ENCODE measurements around the gene PHF3.

Gene PHF3

GRCh38 chr6:63635588-63636517 lies at the start of gene PHF3:
PHF3 (plus strand) TSS chr6:63635802; CDS start chr6:63646552, 10,750 bp downstream.
- DNase-seq = peak; percentile 93

GRCh38 chr6:63589952-63590411 lies 45.6 kb upstream of the PHF3 start:
- DNase-seq = no peak

GRCh38 chr6:63592886-63593285 lies 42.7 kb upstream of the PHF3 start:
- no peak for DNase-seq

- DNase-seq = no peak
Measured at GRCh38 chr6:63597141-63598048, 38.2 kb upstream of the PHF3 start.

- peak; percentile 83 for DNase-seq
Measured at GRCh38 chr6:63598049-63599036, 37.3 kb upstream of the PHF3 start.

- DNase-seq = no peak
Measured at GRCh38 chr6:63599243-63599642, 36.4 kb upstream of the PHF3 start.

GRCh38 chr6:63600136-63600535 lies 35.5 kb upstream of the PHF3 start:
- no peak for DNase-seq

- no peak for DNase-seq
Measured at GRCh38 chr6:63609231-63609630, 26.4 kb upstream of the PHF3 start.

- no peak for DNase-seq
Measured at GRCh38 chr6:63610944-63611343, 24.7 kb upstream of the PHF3 start.

- no peak for DNase-seq
Measured at GRCh38 chr6:63611560-63611959, 24.0 kb upstream of the PHF3 start.

GRCh38 chr6:63615590-63615989 lies 20.0 kb upstream of the PHF3 start:
- no peak for DNase-seq

- no peak for DNase-seq
Measured at GRCh38 chr6:63624091-63624490, 11.5 kb upstream of the PHF3 start.

- DNase-seq = no peak
Measured at GRCh38 chr6:63630466-63630865, 5.1 kb upstream of the PHF3 start.

GRCh38 chr6:63634630-63635029 lies 972 bp upstream of the PHF3 start:
- no peak for DNase-seq

GRCh38 chr6:63635215-63635587 lies 401 bp upstream of the PHF3 start:
- no peak for DNase-seq

GRCh38 chr6:63636518-63637021 lies 968 bp downstream of the PHF3 start:
- DNase-seq = no peak

- DNase-seq = no peak
Measured at GRCh38 chr6:63637865-63638445, 2.4 kb downstream of the PHF3 start.

- DNase-seq = no peak
Measured at GRCh38 chr6:63640062-63640461, 4.5 kb downstream of the PHF3 start.

GRCh38 chr6:63643862-63644261 lies 8.3 kb downstream of the PHF3 start:
- no peak for DNase-seq

GRCh38 chr6:63644668-63645326 lies 9.2 kb downstream of the PHF3 start:
- DNase-seq = no peak

GRCh38 chr6:63649269-63649668 lies 13.7 kb downstream of the PHF3 start:
- no peak for DNase-seq
